Astrocyte (in vitro differentiated cells and primary cell): ENCODE results near the gene CGB1. TPM values are rescaled to one million over a fixed set of nuclear protein-coding genes. Genes with fewer than 3 reads are reported as not detected.

Experiments
- DNase-seq: peaks from one replicate; pipeline ENCODE4 v3.0.0-alpha.2; 2010; ENCODE audit warnings: low read depth
- FAIRE-seq: peaks from 2 replicates; lab custom pipeline; 2011; peaks lifted over from hg19 to GRCh38; lab: Jason Lieb, UNC
- H2AFZ ChIP-seq: 2 replicates; pipeline ENCODE4 v1.6.0; 2012; ENCODE audit warnings: low read depth, low read length, inconsistent platforms
- H3K27ac ChIP-seq: 2 replicates; pipeline ENCODE4 v1.5.1; 2011; ENCODE audit warnings: low read depth, low read length, inconsistent platforms
- H3K27me3 ChIP-seq: 2 replicates; pipeline ENCODE4 v1.6.0; 2011; ENCODE audit warnings: low read length, inconsistent platforms; ENCODE audit not compliant: insufficient read depth
- H3K36me3 ChIP-seq: 2 replicates; pipeline ENCODE4 v1.5.1; 2011; ENCODE audit warnings: low read length, inconsistent platforms; ENCODE audit not compliant: insufficient read depth
- H3K4me1 ChIP-seq: 2 replicates; pipeline ENCODE4 v1.5.1; 2011; ENCODE audit warnings: low read length, inconsistent platforms; ENCODE audit not compliant: insufficient read depth
- H3K4me2 ChIP-seq: 2 replicates; pipeline ENCODE4 v1.6.0; 2012; ENCODE audit warnings: low read length, inconsistent platforms
- H3K4me3 ChIP-seq: 2 replicates; pipeline ENCODE4 v1.5.1; 2011; ENCODE audit warnings: low read depth, mild to moderate bottlenecking, low read length, inconsistent platforms; ENCODE audit not compliant: insufficient read depth
- H3K79me2 ChIP-seq: 2 replicates; pipeline ENCODE4 v1.6.0; 2012; ENCODE audit warnings: mild to moderate bottlenecking, low read length, inconsistent platforms; ENCODE audit not compliant: insufficient read depth
- H3K9ac ChIP-seq: 2 replicates; pipeline ENCODE4 v1.6.0; 2012; ENCODE audit warnings: mild to moderate bottlenecking, low read length, inconsistent platforms
- H3K9me3 ChIP-seq: 2 replicates; pipeline ENCODE4 v1.5.1; 2012; ENCODE audit warnings: low read depth, mild to moderate bottlenecking, low read length, inconsistent platforms; ENCODE audit not compliant: insufficient read depth
- H4K20me1 ChIP-seq: 2 replicates; pipeline ENCODE4 v1.6.0; 2012; ENCODE audit warnings: low read length, inconsistent platforms; ENCODE audit not compliant: insufficient read depth
- H3K27ac Mint-ChIP-seq: one replicate; pipeline ENCODE4 v1.8.0; 2021; ENCODE audit warnings: mild to moderate bottlenecking, mixed read lengths; ENCODE audit not compliant: unreplicated experiment
- H3K27me3 Mint-ChIP-seq: one replicate; pipeline ENCODE4 v1.8.0; 2021; ENCODE audit warnings: low read depth, mixed read lengths; ENCODE audit not compliant: unreplicated experiment
- H3K36me3 Mint-ChIP-seq: one replicate; pipeline ENCODE4 v1.8.0; 2021; ENCODE audit warnings: low read depth, mixed read lengths; ENCODE audit not compliant: unreplicated experiment
- H3K4me1 Mint-ChIP-seq: one replicate; pipeline ENCODE4 v1.8.0; 2021; ENCODE audit warnings: low read depth, mixed read lengths; ENCODE audit not compliant: unreplicated experiment
- H3K4me3 Mint-ChIP-seq: one replicate; pipeline ENCODE4 v1.8.0; 2021; ENCODE audit warnings: mild to moderate bottlenecking, moderate library complexity, mixed read lengths; ENCODE audit not compliant: unreplicated experiment
- H3K9me3 Mint-ChIP-seq: one replicate; pipeline ENCODE4 v1.8.0; 2021; ENCODE audit warnings: mild to moderate bottlenecking, mixed read lengths; ENCODE audit not compliant: unreplicated experiment
- CTCF ChIP-seq: IDR thresholded peaks from 2 replicates; pipeline ENCODE4 v1.5.1; 2011; ENCODE audit warnings: low read depth, mild to moderate bottlenecking, inconsistent platforms, low read length, moderate library complexity; ENCODE audit not compliant: insufficient read depth
- EZH2 ChIP-seq: IDR thresholded peaks from 2 replicates; pipeline ENCODE4 v1.6.1; 2012; ENCODE audit warnings: mild to moderate bottlenecking, low read length, inconsistent platforms; ENCODE audit not compliant: insufficient read depth
- total RNA-seq: library from RNA; stranded (reverse); gene quantifications from 2 replicates; pipeline ENCODE4 v1.2.1, GENCODE V29; 2021

Gene CGB1
- total RNA-seq, 1 donor from 2014 or later: 2.3 TPM

DNA sequence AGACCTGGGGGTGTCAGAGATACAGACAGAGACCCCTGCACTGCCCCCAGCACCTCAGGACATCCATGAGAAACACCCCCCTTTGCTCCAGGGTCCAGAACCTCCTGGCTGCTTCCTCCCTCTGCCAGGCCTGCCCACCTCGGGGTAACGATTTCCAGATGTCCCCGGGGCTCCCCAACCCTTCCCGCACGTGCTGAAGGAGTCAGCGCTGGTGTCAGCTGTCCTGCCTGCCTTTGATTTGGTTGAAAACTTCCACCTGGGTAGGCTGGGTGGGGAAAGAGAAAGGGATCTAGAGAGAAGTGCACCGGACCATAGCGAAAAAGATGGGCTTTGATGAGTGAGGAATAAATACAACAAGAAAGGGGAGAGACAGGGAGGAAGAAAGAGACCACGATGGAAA, 22.4 kb upstream of the CGB1 start:
- peak overlapping the region; percentile 90 for H3K4me2 ChIP-seq
- TF ChIP-seq EZH2 (no peak), CTCF (no peak)
- H3K4me1 ChIP-seq: peaks cover 22% of the 10 kb centered on the region
- peaks cover 59% of the 10 kb centered on the region for H3K79me2 ChIP-seq
- FAIRE-seq (no peak), DNase-seq (no peak)
- no peaks in the 10 kb centered on the region for H3K27me3 ChIP-seq
- peaks cover 15% of the 10 kb centered on the region for H3K4me1 Mint-ChIP-seq
- H3K27ac ChIP-seq: no peak overlapping the region
- peak overlapping the region; percentile 26 for H3K27ac Mint-ChIP-seq
- H3K9ac ChIP-seq: no peak overlapping the region
- H4K20me1 ChIP-seq: peaks cover 48% of the 10 kb centered on the region
- H3K36me3 ChIP-seq: no peaks in the 10 kb centered on the region
- peaks cover 10% of the 10 kb centered on the region for H3K27me3 Mint-ChIP-seq
- H2AFZ ChIP-seq: no peak overlapping the region
- peaks cover 7% of the 10 kb centered on the region for H3K36me3 Mint-ChIP-seq
- H3K4me3 Mint-ChIP-seq: peak overlapping the region; percentile 58
- no peaks in the 10 kb centered on the region for H3K9me3 Mint-ChIP-seq
- H3K4me3 ChIP-seq: no peak overlapping the region
- no peaks in the 10 kb centered on the region for H3K9me3 ChIP-seq

DNA sequence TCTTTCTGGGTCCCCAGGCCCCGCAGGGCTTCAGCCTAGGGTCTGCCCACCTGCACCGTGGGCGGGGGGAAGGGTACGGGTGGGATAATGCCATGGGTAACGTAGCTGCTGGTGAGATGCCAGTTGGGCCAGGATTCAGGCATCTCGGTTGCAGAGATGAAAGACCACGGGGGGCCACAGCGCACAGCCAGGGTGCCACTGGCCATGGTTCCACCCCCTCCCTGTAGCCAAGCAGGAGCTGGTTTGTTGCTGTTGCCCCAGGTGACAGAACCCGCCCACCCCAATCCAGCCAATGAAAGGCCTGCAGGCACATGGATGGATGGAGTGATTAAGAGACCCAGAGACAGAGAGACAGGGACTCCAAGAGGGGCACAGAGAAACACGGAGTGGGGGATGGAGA, 21.9 kb upstream of the CGB1 start:
- DNase-seq: peak; percentile 30

More for the DNA sequence above, 21.9 kb upstream of the CGB1 start:
- H3K9ac ChIP-seq: peak overlapping the region; percentile 81
- H3K79me2 ChIP-seq: peaks cover 59% of the 10 kb centered on the region
- no peak overlapping the region for H2AFZ ChIP-seq
- H4K20me1 ChIP-seq: peaks cover 43% of the 10 kb centered on the region
- no peaks in the 10 kb centered on the region for H3K36me3 ChIP-seq
- H3K9me3 ChIP-seq: no peaks in the 10 kb centered on the region
- H3K4me3 ChIP-seq: no peak overlapping the region
- H3K4me3 Mint-ChIP-seq: peak overlapping the region; percentile 93
- peaks cover 15% of the 10 kb centered on the region for H3K4me1 Mint-ChIP-seq
- H3K4me1 ChIP-seq: peaks cover 19% of the 10 kb centered on the region
- peaks cover 10% of the 10 kb centered on the region for H3K27me3 Mint-ChIP-seq
- TF ChIP-seq EZH2: no peak
- TF ChIP-seq CTCF: no peak
- no peak overlapping the region for H3K27ac Mint-ChIP-seq
- no peak overlapping the region for H3K27ac ChIP-seq
- no peaks in the 10 kb centered on the region for H3K27me3 ChIP-seq
- H3K9me3 Mint-ChIP-seq: no peaks in the 10 kb centered on the region
- H3K36me3 Mint-ChIP-seq: peaks cover 7% of the 10 kb centered on the region
- no peak for FAIRE-seq
- peak overlapping the region; percentile 90 for H3K4me2 ChIP-seq
